Urothelium cell line (cell line): ENCODE results near the gene GNLY.
"Not testable (repeated sequence)": the region's sequence is repeated elsewhere in the genome, so short reads cannot be mapped to it uniquely, and the experiment has no call there.

Experiments used
- DNase-seq: peaks from one replicate; pipeline ENCODE4 v3.0.0; 2011; ENCODE audit warnings: low spot score, mixed read lengths
- FAIRE-seq: peaks from 2 replicates; lab custom pipeline; 2011; peaks lifted over from hg19 to GRCh38; lab: Jason Lieb, UNC

The GNLY gene

GRCh38 chr2:85663594-85664565, 30.3 kb upstream of the GNLY start:
- DNase-seq (no peak), FAIRE-seq (no peak)

GRCh38 chr2:85665264-85665937, 28.8 kb upstream of the GNLY start:
- FAIRE-seq (no peak), DNase-seq (no peak)

- FAIRE-seq (no peak), DNase-seq (no peak)
Observed at GRCh38 chr2:85666016-85666415, 28.1 kb upstream of the GNLY start.

- no peak for DNase-seq
- peak; percentile 74 for FAIRE-seq
Observed at GRCh38 chr2:85666435-85667316, 27.5 kb upstream of the GNLY start.

GRCh38 chr2:85667561-85668008, 26.6 kb upstream of the GNLY start:
- FAIRE-seq (no peak), DNase-seq (no peak)

- DNase-seq: no peak
- FAIRE-seq: no peak
Observed at GRCh38 chr2:85668009-85668856, 25.9 kb upstream of the GNLY start, which contains the start of gene SFTPB. Gene SFTPB (minus strand): TSS chr2:85668199. CDS start chr2:85668183, 16 bp downstream.

- FAIRE-seq: no peak
- no peak for DNase-seq
Observed at GRCh38 chr2:85668857-85669142, 25.4 kb upstream of the GNLY start.

GRCh38 chr2:85669549-85669948, 24.6 kb upstream of the GNLY start:
- no peak for FAIRE-seq
- DNase-seq: no peak

- FAIRE-seq, DNase-seq: not testable (repeated sequence)
Observed at GRCh38 chr2:85670416-85670815, 23.7 kb upstream of the GNLY start.

GRCh38 chr2:85672456-85672855, 21.7 kb upstream of the GNLY start:
- FAIRE-seq: no peak
- DNase-seq: no peak

- DNase-seq (no peak), FAIRE-seq (no peak)
Observed at GRCh38 chr2:85673716-85674375, 20.3 kb upstream of the GNLY start.

- DNase-seq: no peak
- no peak for FAIRE-seq
Observed at GRCh38 chr2:85674417-85674816, 19.7 kb upstream of the GNLY start.

GRCh38 chr2:85675427-85675826, 18.7 kb upstream of the GNLY start:
- FAIRE-seq: no peak
- no peak for DNase-seq

GRCh38 chr2:85675866-85676548, 18.2 kb upstream of the GNLY start:
- FAIRE-seq: no peak
- no peak for DNase-seq

- no peak for DNase-seq
- no peak for FAIRE-seq
Observed at GRCh38 chr2:85678377-85678776, 15.8 kb upstream of the GNLY start.

GRCh38 chr2:85678794-85679672, 15.1 kb upstream of the GNLY start:
- DNase-seq: peak; percentile 83

GRCh38 chr2:85680707-85681371, 13.3 kb upstream of the GNLY start:
- no peak for FAIRE-seq
- no peak for DNase-seq

More at GRCh38 chr2:85678794-85679672, 15.1 kb upstream of the GNLY start:
- no peak for FAIRE-seq
